ENCODE measurements around the gene ZC3H11A.

DNA sequence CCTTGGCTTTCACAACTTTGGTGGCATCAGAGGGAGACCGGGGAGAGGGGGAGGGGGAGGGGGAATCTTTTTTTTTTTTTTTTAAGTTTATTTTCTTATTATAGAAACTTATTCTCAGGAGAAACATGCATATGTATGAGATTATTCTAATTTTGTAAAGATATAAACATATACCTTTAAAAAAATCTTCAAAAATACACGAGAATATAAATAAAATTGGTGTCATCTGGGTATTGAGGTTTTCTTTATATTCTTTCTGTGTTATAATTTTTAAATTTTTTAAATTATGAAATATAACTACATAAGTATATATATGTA, 47.1 kb downstream of the ZC3H11A start:
- TF ChIP-seq, protein P1, sequence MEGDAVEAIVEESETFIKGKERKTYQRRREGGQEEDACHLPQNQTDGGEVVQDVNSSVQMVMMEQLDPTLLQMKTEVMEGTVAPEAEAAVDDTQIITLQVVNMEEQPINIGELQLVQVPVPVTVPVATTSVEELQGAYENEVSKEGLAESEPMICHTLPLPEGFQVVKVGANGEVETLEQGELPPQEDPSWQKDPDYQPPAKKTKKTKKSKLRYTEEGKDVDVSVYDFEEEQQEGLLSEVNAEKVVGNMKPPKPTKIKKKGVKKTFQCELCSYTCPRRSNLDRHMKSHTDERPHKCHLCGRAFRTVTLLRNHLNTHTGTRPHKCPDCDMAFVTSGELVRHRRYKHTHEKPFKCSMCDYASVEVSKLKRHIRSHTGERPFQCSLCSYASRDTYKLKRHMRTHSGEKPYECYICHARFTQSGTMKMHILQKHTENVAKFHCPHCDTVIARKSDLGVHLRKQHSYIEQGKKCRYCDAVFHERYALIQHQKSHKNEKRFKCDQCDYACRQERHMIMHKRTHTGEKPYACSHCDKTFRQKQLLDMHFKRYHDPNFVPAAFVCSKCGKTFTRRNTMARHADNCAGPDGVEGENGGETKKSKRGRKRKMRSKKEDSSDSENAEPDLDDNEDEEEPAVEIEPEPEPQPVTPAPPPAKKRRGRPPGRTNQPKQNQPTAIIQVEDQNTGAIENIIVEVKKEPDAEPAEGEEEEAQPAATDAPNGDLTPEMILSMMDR (IDR thresholded peaks at IDR 0.05) = no peak
- no peak for TF ChIP-seq POLR2A (IDR thresholded peaks at IDR 0.05)
